GM12874 (cell line): Measurements from ENCODE around the gene EFNA5.

Experiments
- TF ChIP-seq, protein P1 (sequence below): IDR thresholded peaks from 2 replicates; pipeline ENCODE4 v1.5.1; 2011; ENCODE audit warnings: low read depth, mild to moderate bottlenecking, control low read depth, low read length, moderate library complexity; ENCODE audit not compliant: insufficient read depth

EFNA5 gene

DNA sequence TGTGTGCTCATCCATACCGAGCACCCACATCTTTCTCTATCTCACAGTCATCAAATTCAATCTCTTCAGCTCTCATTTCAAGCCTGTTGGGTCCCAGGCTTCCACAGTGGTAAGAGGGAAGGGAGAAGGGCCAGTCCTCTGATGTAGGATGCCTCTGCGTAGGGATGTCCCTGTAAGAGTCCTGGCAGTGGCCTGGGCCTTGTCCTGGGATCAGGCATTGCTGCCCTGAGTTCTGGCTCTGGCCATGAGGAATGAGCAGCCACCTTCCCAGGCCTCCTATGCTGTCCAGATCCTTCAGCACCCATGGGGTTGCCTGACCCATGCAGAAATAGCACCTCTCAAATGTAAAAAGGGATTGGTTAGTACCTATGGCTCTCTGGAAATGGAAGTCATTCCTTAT is 121.2 kb downstream of the EFNA5 start:
- TF ChIP-seq, protein P1, sequence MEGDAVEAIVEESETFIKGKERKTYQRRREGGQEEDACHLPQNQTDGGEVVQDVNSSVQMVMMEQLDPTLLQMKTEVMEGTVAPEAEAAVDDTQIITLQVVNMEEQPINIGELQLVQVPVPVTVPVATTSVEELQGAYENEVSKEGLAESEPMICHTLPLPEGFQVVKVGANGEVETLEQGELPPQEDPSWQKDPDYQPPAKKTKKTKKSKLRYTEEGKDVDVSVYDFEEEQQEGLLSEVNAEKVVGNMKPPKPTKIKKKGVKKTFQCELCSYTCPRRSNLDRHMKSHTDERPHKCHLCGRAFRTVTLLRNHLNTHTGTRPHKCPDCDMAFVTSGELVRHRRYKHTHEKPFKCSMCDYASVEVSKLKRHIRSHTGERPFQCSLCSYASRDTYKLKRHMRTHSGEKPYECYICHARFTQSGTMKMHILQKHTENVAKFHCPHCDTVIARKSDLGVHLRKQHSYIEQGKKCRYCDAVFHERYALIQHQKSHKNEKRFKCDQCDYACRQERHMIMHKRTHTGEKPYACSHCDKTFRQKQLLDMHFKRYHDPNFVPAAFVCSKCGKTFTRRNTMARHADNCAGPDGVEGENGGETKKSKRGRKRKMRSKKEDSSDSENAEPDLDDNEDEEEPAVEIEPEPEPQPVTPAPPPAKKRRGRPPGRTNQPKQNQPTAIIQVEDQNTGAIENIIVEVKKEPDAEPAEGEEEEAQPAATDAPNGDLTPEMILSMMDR: no peak

DNA sequence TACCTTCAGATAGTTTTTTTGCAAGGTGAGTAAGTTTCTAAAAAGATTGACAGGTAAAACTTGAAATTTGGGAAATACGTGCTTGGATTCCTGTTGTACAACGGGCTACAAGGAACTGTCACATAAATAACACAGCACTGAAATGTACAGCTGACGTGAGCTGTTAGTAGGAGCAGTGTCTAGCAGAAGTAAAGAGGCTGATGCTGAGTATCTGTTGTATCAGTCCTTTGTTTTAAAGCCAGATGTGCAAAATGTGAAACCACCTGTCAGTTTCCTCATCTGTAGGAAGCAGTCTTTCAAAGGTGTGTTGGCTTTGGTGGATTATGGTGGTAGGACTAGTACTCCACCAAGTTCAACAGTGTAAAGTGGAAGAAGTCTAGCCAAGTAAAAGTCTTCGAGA is 122.3 kb downstream of the EFNA5 start:
- TF ChIP-seq, protein P1: no peak

DNA sequence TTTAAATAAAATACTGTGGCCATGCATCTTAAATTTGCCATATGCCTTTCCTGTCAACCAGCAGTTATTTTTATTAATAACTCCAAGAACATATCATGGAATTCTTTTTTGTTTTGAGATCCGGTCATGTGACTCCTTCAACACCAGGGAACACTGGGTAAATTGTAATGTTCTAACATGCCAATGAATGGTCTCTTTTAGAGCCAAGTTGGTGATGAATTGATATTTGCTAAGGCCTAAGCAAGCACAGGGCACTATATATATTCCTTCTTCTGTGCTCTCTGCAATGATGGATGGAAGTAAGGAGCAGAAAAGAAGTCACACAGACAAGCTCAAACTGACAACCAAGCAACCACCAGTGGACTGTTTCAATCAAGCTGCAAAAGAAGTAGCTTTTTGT is 124.0 kb downstream of the EFNA5 start:
- TF ChIP-seq, protein P1: no peak

DNA sequence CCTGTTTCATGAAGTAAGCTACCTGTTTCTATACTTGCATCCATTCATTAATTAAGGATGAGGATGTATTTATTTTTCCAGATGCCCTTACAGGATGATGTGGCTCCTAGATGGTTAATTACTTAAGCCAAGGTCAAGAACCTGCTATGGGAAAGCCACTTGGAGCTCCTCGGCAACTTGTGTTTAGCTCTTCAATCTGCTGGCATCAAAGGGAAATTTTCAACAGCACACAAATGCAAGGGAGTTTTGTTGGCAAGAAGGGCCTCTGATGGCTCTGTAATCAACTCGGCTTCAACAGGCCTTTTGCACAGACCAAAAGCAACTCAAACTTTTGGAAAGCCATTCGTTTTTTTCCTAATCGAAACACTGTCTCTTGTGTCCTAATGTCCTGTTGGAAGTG is 125.3 kb downstream of the EFNA5 start:
- TF ChIP-seq, protein P1: no peak

DNA sequence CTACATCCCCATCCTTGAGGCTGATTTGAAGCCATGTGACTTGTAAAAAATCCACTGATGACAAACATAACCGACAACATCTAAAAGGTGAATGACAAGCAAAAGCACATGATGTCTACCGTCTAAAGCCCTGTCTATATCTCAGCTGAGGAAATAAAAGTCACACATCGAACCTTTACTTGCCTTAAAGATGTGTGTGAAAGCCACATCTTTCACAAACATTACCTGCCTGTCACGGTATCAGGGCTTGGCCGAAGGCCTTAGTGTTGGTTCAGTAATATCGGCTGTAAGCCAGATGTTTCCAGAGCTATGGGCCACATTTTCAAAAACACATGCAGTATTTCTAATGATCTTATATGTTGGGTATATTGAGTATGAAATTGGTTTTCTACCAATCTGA is 125.8 kb downstream of the EFNA5 start:
- TF ChIP-seq, protein P1: no peak

DNA sequence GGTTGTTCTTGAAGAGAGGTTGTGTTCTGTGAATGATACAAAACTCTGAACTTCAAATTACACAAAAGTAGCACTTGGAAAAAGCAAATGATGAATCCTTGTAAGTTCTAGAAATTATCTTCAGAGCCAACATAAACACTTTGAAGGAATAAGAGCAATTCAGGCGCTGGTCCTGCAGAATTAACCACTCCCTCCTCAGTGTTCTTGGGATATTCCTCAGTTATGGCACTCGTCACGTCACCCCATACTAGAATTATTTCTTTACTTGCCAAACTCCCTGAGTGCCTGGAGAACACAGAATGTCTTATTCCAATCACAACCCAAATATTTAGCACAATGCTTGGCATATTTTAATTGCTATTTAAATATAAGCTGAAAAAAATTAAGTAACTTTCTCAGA is 126.3 kb downstream of the EFNA5 start:
- TF ChIP-seq, protein P1: no peak

DNA sequence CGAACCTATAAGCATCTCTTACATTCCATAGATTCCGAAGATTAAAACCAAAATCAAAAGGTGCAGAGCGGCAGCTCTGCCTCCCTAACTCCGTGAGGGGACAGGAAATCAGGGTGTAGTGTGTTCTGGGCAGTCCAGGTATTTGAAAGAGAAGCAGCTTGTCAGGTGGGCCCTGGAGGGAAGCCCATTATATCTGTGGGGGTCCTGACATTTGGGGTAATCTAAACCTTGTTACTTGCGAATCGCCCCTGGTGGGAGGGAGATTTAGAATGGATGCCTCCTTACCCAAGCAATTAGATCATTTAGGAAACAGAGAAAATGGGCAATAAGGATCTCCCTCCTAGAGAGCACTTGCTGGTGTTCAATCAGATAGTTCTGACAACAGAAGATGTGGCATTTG is 126.9 kb downstream of the EFNA5 start:
- TF ChIP-seq, protein P1: no peak

DNA sequence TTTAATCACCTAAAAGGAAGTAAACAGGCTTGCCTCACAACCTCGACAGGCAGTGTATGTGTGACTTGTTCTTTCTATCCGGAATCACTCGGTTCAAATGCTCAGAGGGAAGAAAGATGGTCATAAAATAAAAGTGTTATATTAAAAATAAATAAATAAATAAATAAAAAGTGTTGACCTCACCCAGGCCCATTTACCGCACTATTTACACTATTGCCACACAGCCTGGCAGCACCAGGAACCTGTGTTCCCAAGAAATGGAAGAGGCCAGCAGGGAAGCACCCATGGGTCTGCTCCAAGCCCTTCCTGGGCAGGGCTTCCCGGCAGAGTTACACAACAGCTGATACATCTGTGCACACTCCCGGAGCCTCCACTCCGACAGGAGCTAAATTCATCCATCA is 127.9 kb downstream of the EFNA5 start:
- TF ChIP-seq, protein P1: no peak
